Measurements from ENCODE around the gene AMH. TPM values are rescaled to one million over a fixed set of nuclear protein-coding genes. Genes with fewer than 3 reads are reported as not detected.

The AMH gene
- total RNA-seq, 6 experiments from 2014 or later: 0.24 to 1.2 (median 0.59) TPM

DNA sequence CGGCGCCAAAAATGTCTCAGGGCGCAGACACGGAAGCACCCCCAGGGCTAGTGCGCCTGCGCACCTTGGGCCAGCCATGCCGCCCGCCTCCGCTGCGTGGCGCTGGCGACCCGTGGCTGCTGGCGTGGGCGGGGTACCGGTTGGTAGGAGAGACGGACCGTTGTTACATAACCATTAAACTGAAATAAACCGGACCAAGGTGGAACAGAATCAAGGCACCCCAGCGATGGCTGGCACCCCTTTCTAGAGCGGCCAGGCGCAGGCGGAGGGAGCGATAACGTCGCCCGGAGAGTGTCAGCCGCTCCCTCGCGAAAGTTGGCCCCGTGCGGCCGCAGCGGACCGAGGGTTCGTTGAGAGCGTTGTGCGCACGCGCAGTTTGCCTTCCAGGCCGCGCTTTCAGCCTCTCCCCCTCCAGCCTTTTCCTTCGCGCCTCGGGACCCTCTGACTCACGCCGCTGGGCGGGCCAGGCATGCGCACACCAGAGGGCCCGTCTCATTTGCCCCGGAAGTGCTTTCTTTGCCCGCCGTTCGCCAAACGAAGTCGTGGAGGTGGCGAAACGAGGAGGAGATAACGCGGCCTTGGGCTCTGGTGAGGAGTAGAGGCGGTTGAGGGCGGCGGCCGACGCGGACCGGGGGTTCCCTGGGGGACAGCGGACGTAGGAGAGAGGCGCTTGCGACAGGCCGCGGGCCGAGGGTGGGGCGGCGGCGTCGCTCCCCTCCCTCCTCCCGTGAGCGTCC, 12.6 kb upstream of the AMH start, which contains the start of the genes PLEKHJ1 and SF3A2:
Gene PLEKHJ1 (minus strand): TSS at position 16 of the 737 bp plus-strand sequence. CDS start 81 bp downstream, outside the sequence.
Gene SF3A2 (plus strand): TSS at position 511 of the 737 bp plus-strand sequence. CDS start 6,595 bp downstream, outside the sequence.
- intact Hi-C loops (cut with DNase I): loop anchor here (5.0 to 10.0 kb wide), 2 partner anchors 36 to 78 kb away; no protein-coding TSS in a partner anchor
- WGBS (ENCODE audit: insufficient coverage, low coverage, low lambda C conversion rate, missing lambda C conversion rate): 0% methylated on average over 12 of the region's 80 CpGs
- DNase-seq: peak; percentile 97 to 98 (median 97)
- ATAC-seq: peak; percentile 89 to 94 (median 89)
- H3K27ac ChIP-seq: peak within 1 kb of the TSS; percentile 93 to 99 (median 99)
- TF ChIP-seq, protein P1, sequence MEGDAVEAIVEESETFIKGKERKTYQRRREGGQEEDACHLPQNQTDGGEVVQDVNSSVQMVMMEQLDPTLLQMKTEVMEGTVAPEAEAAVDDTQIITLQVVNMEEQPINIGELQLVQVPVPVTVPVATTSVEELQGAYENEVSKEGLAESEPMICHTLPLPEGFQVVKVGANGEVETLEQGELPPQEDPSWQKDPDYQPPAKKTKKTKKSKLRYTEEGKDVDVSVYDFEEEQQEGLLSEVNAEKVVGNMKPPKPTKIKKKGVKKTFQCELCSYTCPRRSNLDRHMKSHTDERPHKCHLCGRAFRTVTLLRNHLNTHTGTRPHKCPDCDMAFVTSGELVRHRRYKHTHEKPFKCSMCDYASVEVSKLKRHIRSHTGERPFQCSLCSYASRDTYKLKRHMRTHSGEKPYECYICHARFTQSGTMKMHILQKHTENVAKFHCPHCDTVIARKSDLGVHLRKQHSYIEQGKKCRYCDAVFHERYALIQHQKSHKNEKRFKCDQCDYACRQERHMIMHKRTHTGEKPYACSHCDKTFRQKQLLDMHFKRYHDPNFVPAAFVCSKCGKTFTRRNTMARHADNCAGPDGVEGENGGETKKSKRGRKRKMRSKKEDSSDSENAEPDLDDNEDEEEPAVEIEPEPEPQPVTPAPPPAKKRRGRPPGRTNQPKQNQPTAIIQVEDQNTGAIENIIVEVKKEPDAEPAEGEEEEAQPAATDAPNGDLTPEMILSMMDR (IDR thresholded peaks at IDR 0.05): peak; percentile 96 to 100 (median 97)
- peak; percentile 79 for TF ChIP-seq POLR2A (IDR thresholded peaks at IDR 0.05)
- no peaks in the 10 kb centered on the region for H3K27me3 ChIP-seq
- H3K9me3 ChIP-seq: no peaks in the 10 kb centered on the region
- peaks cover 0 to 46% (median 13%) of the 10 kb centered on the region in 4 donors for H3K4me1 ChIP-seq
- peak within 1 kb of the TSS; percentile 77 to 99 (median 97) for H3K4me3 ChIP-seq
- H3K36me3 ChIP-seq: peaks cover 0 to 1% (median 0%) of the 10 kb centered on the region in 4 donors

DNA sequence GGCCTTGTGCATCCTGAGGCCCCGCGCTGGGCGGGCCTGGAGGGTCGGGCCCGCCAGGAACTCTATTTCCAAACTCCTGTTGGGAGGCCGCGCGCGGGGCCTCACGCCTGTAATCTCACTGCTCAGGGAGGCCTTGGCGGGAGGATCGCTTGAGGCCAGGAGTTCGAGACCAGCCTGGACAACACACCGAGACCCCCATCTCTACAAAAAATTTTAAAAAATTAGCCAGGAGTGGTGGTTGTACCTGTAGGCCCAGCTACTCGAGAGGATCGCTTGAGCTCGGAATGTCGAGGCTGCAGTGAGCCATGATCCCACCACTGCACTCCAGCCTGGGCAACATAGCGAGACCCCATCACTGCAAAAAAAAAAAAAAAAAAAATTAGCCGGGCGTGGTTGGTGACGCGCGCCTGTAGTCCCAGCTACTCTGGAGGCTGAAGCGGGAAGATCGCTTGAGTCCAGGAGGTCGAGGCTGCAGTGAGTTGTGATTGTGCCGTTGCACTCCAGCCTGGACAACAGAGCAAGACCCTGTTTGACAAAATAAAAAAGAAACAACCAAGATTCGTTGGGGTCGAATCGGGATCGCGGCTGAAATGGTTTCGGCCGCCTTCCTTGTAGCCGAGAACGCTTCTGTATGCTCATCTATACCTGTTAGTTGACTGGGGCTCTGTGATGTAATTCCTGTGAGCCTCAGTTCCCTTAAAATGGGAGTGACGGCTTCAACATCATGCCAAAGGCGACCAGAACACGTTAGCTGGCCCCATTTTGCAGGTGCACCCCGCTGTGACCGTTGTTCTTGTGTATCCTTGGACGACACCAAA, 11.9 kb upstream of the AMH start:
- intact Hi-C loops (cut with DNase I): loop anchor here (5.0 to 10.0 kb wide), 2 partner anchors 35 to 78 kb away; no protein-coding TSS in a partner anchor

GRCh38 chr19:2237869-2238153, 11.3 kb upstream of the AMH start:
- no peak for DNase-seq
- peaks cover 0 to 55% (median 16%) of the 10 kb centered on the region in 4 donors for H3K4me1 ChIP-seq
- H3K9me3 ChIP-seq: no peaks in the 10 kb centered on the region
- intact Hi-C loops (cut with DNase I): loop anchor here (5.0 to 10.0 kb wide), 2 partner anchors 34 to 77 kb away; no protein-coding TSS in a partner anchor
- no peak for ATAC-seq
- peak overlapping the region; percentile 77 to 99 (median 97) for H3K4me3 ChIP-seq
- no peak overlapping the region for H3K27ac ChIP-seq
- H3K27me3 ChIP-seq: no peaks in the 10 kb centered on the region
- TF ChIP-seq, protein P1 (IDR thresholded peaks at IDR 0.05): no peak
- no peak for TF ChIP-seq POLR2A (IDR thresholded peaks at IDR 0.05)
- 53% methylated on average over 5 of the region's 6 CpGs for WGBS (ENCODE audit: insufficient coverage, low coverage, low lambda C conversion rate, missing lambda C conversion rate)
- peaks cover 0 to 1% (median 0%) of the 10 kb centered on the region in 4 donors for H3K36me3 ChIP-seq

More for the DNA sequence above, 11.9 kb upstream of the AMH start:
- H3K4me1 ChIP-seq: peaks cover 0 to 54% (median 16%) of the 10 kb centered on the region in 4 donors
- H3K27ac ChIP-seq: peak overlapping the region; percentile 93 to 99 (median 99)
- H3K27me3 ChIP-seq: no peaks in the 10 kb centered on the region
- H3K4me3 ChIP-seq: peak overlapping the region; percentile 77 to 99 (median 97)
- no peak for TF ChIP-seq POLR2A (IDR thresholded peaks at IDR 0.05)
- TF ChIP-seq, protein P1 (IDR thresholded peaks at IDR 0.05): no peak
- no peaks in the 10 kb centered on the region for H3K9me3 ChIP-seq
- ATAC-seq (no peak), DNase-seq (no peak)
- H3K36me3 ChIP-seq: peaks cover 0 to 1% (median 0%) of the 10 kb centered on the region in 4 donors
- WGBS (ENCODE audit: insufficient coverage, low coverage, low lambda C conversion rate, missing lambda C conversion rate): 24% methylated on average over 26 of the region's 43 CpGs

DNA sequence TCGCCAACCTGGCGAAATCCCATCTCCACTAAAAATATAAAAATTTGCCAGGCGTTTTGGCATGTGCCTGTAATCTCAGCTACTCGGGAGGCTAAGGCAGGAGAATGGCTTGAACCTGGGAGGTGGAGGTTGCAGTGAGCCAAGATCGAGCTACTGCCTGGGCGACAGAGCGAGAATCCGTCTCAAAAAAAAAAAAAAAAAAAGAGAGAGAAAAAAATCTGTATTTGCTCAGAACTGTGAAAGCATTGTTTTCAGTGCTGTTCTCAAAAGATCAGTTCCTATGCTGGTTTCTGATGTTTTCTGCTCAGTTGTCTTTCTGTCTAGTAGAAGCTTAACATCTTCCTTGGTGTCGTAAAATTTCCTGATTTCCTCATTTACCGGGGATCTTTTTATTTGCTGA, 9.9 kb upstream of the AMH start:
- Histone ChIP-seq H3K27me3 (no peaks in the 10 kb centered on the region), H3K9me3 (no peaks in the 10 kb centered on the region), H3K4me3 (no peak overlapping the region), H3K4me1 (peaks cover 0 to 55% (median 16%) of the 10 kb centered on the region in 4 donors), H3K36me3 (peaks cover 0 to 11% (median 3%) of the 10 kb centered on the region in 4 donors), H3K27ac (no peak overlapping the region)
- TF ChIP-seq, protein P1 (IDR thresholded peaks at IDR 0.05): no peak
- no peak for TF ChIP-seq POLR2A (IDR thresholded peaks at IDR 0.05)
- no peak for ATAC-seq
- 45% methylated on average over 7 of the region's 10 CpGs for WGBS (ENCODE audit: insufficient coverage, low coverage, low lambda C conversion rate, missing lambda C conversion rate)
- no peak for DNase-seq
- intact Hi-C loops (cut with DNase I): loop anchor here (5.0 to 10.0 kb wide), 2 partner anchors 33 to 76 kb away; no protein-coding TSS in a partner anchor

All from right lobe of liver (tissue), 6 donors.